ENCODE data around the gene HSD17B8.

Gene HSD17B8

DNA sequence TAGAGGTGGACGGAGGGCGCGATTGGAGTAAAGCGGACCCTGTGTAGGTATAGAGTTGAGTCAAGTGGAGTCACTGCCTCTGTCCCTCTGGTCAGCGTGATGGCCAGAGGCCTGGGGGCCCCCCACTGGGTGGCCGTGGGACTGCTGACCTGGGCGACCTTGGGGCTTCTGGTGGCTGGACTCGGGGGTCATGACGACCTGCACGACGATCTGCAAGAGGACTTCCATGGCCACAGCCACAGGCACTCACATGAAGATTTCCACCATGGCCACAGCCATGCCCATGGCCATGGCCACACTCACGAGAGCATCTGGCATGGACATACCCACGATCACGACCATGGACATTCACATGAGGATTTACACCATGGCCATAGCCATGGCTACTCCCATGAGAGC, 3.3 kb upstream of the HSD17B8 start:
- DNase-seq (ENCODE audit: insufficient read length, low spot score) = no peak
- no peak for FAIRE-seq
- no peak for TF ChIP-seq POLR2A (IDR thresholded peaks at IDR 0.05; ENCODE audit: low read depth, low read length)

DNA sequence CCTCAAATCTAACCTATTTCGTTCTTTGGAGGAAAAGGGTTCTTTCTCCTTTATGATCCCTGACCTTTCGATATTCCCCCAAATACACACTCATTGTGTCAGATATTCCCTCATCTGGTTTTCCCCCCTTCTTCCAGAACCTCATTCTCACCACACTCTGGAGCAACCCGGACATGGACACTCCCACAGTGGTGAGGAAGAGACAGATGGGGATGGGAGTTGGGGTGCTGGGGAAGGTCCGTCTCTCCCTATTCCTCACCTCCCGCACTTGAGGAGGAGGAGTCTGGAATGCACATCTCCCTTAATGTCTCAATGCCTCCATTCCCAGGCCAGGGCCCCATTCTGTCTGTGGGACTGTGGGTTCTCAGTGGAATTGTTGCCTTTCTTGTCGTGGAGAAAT, 2.5 kb upstream of the HSD17B8 start:
- no peak for TF ChIP-seq POLR2A (IDR thresholded peaks at IDR 0.05; ENCODE audit: low read depth, low read length)
- FAIRE-seq (no peak), DNase-seq (ENCODE audit: insufficient read length, low spot score) (no peak)

DNA sequence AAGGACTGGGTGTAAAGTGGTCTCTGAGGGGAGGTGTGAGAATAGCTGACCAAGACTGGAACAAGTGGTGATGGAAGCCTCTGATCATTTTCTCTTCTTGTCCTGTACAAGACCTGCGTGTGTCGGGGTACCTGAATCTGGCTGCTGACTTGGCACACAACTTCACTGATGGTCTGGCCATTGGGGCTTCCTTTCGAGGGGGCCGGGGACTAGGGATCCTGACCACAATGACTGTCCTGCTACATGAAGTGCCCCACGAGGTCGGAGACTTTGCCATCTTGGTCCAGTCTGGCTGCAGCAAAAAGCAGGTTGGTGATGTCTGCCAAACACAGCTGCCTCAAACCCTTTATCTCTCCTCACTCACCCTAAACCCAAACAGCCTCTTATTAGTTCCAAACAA, 1.7 kb upstream of the HSD17B8 start:
- DNase-seq (ENCODE audit: insufficient read length, low spot score) (no peak), FAIRE-seq (no peak)
- TF ChIP-seq POLR2A (IDR thresholded peaks at IDR 0.05; ENCODE audit: low read depth, low read length) = no peak

DNA sequence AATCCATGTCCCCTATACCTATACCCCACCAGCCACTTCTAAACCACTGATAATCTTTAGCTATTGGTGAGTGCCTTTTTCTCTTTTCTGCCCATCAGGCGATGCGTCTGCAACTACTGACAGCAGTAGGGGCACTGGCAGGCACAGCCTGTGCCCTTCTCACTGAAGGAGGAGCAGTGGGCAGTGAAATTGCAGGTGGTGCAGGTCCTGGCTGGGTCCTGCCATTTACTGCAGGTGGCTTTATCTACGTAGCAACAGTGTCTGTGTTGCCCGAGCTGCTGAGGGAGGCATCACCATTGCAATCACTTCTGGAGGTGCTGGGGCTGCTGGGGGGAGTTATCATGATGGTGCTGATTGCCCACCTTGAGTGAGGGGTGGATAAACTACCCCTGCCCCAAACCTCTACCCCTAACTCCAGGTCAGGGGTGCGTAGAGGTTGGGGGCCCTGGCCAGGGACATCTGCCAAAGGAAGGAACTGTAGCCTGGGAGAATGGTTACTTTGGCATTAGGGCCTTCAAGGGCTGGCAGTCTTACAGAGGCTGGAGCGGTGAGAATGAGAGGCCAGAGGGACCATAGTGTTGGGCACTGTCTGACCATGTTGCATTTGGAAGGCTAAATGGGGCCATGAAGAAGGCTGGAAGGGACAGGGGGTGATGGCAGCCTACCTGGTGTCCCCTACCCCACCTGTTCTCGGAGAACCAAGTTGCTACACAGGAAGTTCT, 851 bp upstream of the HSD17B8 start:
- DNase-seq (ENCODE audit: insufficient read length, low spot score) (no peak), FAIRE-seq (no peak)
- no peak for TF ChIP-seq POLR2A (IDR thresholded peaks at IDR 0.05; ENCODE audit: low read depth, low read length)

DNA sequence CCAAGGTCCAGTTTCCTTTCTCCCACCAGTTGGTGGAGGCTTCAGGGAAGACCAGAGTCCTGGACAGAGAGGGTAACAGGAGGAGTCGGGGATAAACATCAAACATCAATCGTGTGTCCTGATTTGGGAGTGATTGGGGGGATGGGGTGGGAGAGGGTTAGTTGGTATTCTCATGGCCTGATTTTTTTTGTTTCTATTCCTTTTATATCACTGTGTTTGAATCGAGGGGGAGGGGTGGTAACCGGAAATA, 365 bp upstream of the HSD17B8 start:
- no peak for TF ChIP-seq POLR2A (IDR thresholded peaks at IDR 0.05; ENCODE audit: low read depth, low read length)
- DNase-seq (ENCODE audit: insufficient read length, low spot score) = no peak
- no peak for FAIRE-seq

DNA sequence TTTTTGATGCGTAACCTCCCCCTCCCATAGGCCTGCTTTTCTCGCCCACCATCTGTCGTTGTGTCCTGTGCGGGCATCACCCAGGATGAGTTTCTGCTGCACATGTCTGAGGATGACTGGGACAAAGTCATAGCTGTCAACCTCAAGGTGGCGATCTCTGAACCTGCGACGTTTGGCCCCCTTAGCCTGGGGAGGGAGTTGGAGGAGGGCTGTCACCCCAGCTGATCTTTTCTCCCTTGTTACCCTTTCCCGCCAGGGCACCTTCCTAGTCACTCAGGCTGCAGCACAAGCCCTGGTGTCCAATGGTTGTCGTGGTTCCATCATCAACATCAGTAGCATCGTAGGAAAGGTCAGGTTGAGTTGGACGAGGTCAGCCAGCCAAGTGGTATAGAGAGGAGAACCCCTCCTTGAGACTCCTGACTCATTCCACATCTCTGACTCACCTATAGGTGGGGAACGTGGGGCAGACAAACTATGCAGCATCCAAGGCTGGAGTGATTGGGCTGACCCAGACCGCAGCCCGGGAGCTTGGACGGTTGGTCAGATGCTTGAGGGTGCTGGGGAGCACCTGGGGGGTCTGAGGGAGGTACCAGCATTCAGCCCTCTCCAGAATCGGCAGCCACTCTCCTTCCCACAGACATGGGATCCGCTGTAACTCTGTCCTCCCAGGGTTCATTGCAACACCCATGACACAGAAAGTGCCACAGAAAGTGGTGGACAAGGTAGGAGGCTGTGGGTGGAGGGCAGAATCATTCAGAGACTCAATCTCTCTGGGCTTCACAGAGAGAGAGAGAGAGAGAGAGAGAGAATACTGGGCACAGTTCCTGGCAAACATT, 954 bp downstream of the HSD17B8 start:
- DNase-seq (ENCODE audit: insufficient read length, low spot score) = peak; percentile 95
- TF ChIP-seq POLR2A (IDR thresholded peaks at IDR 0.05; ENCODE audit: low read depth, low read length) = no peak
- peak; percentile 57 for FAIRE-seq

DNA sequence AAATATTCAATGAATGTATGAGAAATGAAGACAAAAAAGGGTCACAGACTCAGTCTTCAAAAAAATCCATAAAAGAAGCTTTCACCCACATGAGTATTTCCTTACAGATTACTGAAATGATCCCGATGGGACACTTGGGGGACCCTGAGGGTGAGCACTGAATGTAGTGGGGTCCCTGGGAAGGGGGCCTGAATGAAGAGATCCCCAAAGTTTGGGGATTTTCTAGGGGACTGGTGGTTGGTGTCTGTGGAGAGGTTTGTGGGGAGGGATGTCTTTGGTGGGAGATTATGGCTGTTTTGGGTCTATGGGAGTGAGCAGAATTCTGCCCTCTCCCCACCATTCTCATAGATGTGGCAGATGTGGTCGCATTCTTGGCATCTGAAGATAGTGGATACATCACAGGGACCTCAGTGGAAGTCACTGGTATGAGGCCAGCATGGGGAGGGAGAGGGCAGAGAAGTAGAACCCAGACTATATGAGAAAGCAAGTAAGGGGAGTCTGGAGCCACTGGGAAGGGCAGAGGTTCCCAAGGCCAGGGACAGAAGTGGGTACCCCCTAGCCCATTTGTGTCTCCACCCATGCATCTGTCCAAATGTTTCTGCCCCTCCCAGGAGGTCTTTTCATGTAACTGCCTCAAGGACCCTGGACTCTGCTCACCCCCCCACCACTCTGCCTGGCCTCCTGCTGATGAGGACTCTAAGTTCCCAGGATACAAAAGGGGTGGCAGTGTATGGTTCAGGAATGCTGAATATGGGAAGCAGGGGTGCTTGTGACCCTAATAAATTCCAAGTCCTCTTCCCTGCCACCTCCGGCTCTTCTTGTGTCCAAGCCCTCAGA, 1.8 kb downstream of the HSD17B8 start:
- FAIRE-seq (no peak), DNase-seq (ENCODE audit: insufficient read length, low spot score) (no peak)
- TF ChIP-seq POLR2A (IDR thresholded peaks at IDR 0.05; ENCODE audit: low read depth, low read length) = no peak

DNA sequence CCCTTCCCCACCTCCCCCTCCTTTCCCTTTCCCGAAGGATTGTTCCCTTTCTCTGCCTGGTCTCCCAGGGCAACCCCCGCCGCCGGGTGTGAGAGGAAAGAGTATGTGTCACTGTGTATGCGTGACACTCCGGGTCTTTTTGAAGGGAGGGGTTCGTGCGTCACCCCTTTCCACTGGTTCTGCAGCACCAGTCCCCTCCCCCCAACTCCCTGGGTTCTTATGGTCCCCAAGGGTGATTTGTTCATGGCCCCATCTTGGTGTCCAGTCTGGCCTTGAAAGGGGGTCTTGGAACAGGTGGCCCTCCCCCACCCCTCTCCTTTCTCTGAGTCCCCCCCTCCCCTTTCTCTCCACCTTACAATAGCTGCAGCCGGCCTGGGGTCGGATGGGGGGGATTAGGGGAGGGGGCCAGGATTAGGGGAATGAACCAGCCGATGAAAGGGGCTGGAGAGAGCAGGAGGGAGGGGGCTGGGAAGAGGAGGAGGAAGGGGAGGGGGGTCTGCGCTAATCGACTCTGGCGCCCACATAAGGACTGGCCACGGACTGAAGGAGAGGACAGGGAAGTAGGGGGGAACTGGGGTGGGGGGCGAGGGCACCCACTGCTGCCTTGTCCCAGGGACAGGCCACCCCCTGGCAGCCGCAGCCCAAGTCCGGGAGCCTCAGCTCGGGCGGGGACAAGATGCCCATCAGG, 2.6 kb downstream of the HSD17B8 start:
- DNase-seq (ENCODE audit: insufficient read length, low spot score) = no peak
- TF ChIP-seq POLR2A (IDR thresholded peaks at IDR 0.05; ENCODE audit: low read depth, low read length) = no peak
- FAIRE-seq = no peak

DNA sequence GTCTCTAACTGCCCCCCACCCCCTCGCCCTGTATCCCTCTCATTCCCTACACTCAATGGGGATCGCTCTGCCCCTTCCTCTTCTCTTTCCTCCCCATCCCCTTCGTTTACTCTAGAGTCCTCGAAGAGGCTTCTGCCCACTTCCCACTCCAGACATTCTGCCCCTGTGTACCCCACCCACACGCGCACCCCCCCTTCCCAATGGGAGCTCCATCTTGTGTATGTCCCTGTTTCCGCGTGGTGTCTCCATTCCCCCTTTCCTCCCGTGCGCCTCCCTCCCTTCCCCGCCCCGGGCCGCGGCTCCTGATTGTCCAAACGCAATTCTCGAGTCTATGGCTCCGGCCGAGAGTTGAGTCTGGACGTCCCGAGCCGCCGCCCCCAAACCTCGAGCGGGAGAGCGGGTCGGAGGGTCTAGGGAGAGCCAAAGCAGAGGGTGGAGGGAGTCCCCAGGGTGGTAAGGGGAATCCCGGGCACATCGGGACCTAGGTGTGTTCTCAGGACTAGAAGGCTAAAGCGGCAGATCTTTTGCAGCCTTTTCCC, 3.2 kb downstream of the HSD17B8 start:
- no peak for TF ChIP-seq POLR2A (IDR thresholded peaks at IDR 0.05; ENCODE audit: low read depth, low read length)
- FAIRE-seq (no peak), DNase-seq (ENCODE audit: insufficient read length, low spot score) (no peak)

DNA sequence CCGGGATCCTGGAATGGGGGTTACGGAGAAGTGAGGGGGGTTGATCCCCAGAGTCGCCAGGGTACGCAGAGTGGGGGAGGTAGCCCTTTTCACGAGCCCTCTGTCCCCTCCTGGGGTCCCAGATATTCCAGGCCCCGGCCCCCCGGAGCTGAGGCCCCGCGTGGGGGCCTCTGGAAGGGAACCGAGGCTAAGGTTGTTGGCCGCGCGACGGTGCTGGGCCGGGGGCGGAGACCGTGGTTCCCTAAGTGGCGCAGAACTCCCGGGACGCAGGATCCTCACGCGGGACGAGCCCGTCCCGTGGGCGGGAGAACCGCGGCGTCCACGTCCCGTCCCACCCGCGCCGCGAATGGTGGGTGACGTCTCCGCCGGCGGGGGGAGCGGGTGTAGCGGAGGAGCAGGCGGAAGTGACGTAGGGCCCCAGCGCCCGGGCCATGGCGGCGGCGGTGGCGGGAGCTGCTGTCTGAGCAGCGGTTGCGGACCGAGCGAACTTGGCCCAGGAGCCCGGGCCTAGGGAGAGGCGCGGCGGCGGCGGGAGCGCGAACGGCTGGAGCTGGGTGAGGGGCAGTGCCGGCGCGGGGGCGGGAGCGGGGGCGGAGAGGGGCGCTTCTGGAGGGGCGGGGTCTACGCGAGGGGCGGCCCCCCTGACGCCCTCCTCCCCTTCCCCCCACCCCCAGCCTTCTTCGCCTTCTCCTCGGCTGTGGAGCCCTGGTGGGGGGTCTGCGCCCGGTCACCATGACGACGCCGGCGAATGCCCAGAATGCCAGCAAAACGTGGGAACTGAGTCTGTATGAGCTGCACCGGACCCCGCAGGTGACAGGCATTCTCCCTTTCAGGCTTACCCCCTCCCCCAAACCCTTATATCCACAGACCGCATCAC, 3.9 kb downstream of the HSD17B8 start, which contains the start of gene RING1:
Gene RING1, plus strand, starts transcription at position 410 of the 877 bp plus-strand sequence. Its CDS starts 323 bp downstream, at position 733.
- peak; percentile 90 for DNase-seq (ENCODE audit: insufficient read length, low spot score)
- FAIRE-seq = no peak
- peak; percentile 88 for TF ChIP-seq POLR2A (IDR thresholded peaks at IDR 0.05; ENCODE audit: low read depth, low read length)

DNA sequence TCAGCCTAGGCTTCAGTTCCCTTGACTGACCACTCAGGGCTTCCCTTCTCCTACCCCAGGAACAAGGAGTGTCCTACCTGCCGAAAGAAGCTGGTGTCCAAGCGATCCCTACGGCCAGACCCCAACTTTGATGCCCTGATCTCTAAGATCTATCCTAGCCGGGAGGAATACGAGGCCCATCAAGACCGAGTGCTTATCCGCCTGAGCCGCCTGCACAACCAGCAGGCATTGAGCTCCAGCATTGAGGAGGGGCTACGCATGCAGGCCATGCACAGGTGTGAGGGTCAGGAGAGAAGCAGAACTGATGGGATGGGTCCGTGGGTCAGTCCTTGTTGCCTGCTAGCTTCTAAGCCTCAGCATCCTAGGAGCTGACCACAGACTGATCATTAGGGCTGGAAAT, 5.4 kb downstream of the HSD17B8 start:
- no peak for FAIRE-seq
- TF ChIP-seq POLR2A (IDR thresholded peaks at IDR 0.05; ENCODE audit: low read depth, low read length) = no peak

DNA sequence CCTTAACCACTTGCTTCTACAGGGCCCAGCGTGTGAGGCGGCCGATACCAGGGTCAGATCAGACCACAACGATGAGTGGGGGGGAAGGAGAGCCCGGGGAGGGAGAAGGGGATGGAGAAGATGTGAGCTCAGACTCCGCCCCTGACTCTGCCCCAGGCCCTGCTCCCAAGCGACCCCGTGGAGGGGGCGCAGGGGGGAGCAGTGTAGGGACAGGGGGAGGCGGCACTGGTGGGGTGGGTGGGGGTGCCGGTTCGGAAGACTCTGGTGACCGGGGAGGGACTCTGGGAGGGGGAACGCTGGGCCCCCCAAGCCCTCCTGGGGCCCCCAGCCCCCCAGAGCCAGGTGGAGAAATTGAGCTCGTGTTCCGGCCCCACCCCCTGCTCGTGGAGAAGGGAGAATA, 6.7 kb downstream of the HSD17B8 start:
- no peak for FAIRE-seq
- no peak for DNase-seq (ENCODE audit: insufficient read length, low spot score)
- no peak for TF ChIP-seq POLR2A (IDR thresholded peaks at IDR 0.05; ENCODE audit: low read depth, low read length)

More for the DNA sequence above, 5.4 kb downstream of the HSD17B8 start:
- DNase-seq (ENCODE audit: insufficient read length, low spot score) = no peak
